ENCODE results near the gene SMPDL3A. TPM values are rescaled to one million over a fixed set of nuclear protein-coding genes. Genes with fewer than 3 reads are reported as not detected.

SMPDL3A gene
- total RNA-seq, 1 donor from 2014 or later = 20.4 TPM

DNA sequence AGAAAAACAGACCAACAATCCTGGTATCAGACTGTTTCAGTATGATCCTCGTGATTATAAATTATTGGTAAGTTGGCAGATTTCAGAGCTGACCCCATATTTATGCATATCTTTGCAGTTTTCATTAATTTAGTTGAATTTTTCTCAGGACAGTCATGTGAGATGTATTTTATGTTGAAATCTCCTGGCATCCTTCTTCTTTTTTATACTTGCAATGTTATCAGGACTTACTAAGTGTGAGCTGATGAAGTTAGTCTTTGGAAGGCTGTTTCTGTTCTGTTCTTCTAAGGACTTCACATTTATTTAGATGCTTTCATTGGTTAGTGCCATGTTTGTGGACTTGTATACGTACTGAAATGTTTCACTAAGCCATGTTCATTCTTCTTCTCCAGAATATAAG lies 17.2 kb downstream of the SMPDL3A start:
- DNase-seq = no peak

DNA sequence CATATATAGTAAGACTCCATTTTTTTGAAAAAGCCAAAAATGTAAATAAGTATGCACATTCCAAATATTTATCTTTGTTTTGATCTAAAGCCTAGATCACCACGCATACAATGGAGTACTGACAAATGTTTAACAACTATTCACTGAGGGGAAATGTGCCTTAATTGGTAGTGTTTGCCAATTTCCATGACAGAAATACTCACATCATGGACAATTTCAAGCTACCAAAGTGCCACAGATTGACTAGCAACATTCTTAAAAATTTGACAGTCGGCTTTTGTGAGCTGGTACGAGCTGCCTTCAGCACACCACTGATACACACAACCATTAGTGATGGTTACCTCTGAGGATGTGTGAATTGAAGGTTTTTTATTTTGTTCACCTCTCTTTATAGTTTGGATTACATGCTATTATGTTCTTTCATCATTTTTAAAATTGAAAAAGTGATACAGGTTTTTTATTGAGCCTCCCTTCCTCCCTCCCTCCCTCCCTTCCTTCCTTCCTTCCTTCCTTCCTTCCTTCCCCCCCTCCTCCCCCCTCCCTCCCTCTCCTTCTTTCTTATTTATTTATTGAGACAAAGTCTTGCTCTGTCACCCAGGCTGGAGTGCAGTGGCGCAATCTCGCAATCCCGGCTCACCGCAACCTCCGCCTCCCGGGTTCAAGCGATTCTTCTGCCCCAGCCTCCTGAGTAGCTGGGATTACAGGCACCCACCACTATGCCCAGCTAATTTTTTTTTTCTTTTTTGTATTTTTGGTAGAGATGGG lies 19.2 kb downstream of the SMPDL3A start:
- DNase-seq = no peak

DNA sequence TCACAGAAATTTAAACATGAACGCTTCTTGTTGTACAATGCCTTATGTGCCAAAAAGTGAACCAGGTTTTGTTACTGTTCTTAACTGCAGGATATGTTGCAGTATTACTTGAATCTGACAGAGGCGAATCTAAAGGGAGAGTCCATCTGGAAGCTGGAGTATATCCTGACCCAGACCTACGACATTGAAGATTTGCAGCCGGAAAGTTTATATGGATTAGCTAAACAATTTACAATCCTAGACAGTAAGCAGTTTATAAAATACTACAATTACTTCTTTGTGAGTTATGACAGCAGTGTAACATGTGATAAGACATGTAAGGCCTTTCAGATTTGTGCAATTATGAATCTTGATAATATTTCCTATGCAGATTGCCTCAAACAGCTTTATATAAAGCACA lies 19.9 kb downstream of the SMPDL3A start:
- no peak for DNase-seq

DNA sequence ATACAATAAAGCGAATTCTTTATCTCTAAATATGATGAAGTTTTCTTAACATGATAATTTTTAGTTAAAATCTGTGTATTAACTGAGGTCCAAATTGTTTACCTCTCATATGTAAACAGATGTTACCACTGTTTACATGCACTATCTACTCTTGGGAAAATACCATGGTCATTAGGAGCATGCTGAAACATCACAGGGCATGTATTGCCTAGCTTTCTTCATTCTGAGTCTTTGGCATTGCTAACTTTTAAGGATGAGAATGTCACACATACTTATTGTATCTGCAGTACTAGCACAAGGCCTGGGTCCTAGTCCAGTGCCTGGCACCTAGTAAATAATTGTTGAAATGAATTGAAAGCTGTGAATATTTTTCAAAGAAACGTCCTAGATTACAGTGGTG lies 20.6 kb downstream of the SMPDL3A start:
- no peak for DNase-seq

DNA sequence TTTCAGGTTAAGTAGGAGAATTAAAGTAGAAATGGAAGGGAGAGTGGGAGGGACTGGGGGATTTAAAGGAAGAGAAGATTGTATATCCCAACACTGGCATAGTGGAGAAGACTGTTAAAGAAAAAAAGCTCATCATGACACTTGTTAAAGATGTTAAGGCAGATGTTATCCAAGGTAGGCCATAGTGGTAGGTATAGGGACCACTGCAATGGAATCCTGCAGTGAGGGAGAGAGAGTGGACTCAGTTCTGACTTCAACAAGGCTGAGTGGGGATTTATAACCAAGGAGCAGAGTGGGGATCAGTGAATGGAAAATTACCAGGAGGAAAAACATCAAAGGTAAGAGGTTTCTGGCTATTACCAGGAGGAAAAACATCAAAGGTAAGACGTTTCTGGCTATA lies 21.1 kb downstream of the SMPDL3A start:
- DNase-seq = no peak

DNA sequence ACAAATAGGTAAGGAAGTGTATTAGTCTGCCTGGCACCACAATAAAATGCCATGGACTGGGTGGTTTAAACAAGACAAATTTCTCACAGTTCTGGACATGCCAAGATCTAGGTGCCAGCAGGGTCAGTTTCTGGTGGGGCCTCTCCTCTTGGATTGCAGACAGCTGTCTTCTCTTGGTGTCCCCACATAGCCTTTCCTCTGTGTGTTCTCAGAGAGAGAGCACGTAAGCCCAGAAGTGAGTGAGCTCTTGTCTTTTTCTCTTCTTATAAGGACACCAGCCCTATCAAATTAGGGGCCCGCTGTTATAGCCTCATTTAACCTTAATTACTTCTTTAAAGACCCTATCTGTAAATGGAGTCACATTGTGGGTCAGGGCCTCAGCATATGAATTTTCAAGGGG lies 28.3 kb downstream of the SMPDL3A start:
- no peak for DNase-seq

DNA sequence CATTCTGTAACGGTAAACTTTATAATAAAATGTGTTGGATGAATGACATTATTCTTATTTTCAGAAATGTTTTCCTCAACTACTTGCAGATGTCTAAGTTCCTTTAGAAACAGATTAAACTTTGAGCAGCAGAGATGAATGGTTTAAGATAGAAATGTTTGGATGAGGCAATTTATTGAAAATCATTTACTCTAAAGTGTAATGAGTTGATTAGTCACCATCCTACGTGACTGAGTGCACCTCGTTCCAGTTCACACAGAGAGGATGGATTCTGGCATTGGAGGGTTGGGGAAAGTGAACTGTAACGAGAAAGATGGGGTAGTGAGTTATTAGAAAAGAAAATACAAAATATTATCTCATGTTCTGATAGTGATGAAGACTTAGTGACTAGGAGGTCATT lies 28.7 kb downstream of the SMPDL3A start:
- DNase-seq = no peak

DNA sequence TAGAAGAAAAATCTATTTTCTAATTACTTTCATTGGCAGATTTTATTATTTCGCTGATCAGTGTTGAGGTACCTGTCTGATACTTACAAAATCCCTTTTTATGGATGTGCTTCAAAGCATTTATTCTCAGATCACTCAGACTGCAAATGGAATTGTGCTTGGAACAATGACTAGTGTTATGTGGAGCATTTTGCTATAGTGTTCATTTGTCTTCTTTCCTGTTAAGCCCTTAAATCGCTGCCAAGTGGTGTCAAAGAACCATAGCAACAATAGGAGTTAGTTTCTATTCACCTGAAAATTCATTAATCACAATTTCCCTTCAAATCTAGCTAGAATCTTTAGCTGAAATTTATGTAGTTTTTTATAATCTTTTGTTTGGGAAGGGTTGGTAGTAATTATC lies 29.8 kb downstream of the SMPDL3A start:
- no peak for DNase-seq

DNA sequence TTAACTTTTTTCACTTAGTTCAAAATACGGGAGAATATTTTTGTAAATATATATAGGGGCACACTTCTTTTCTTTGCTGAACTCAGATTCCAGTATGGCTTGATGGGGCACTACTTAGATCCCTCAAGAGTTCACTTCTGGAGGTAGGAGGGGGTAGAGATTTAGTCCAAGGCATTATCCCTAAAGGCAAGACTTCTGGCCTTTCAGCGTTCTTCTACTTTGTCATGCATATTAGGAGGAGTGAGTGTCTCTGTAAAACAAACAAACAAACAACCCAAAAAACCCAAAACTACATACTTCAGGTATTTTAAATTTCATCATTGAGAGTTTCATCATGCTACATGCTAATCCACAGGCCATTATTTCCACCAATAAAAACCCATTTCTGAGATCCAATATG lies 32.0 kb downstream of the SMPDL3A start:
- DNase-seq = no peak

DNA sequence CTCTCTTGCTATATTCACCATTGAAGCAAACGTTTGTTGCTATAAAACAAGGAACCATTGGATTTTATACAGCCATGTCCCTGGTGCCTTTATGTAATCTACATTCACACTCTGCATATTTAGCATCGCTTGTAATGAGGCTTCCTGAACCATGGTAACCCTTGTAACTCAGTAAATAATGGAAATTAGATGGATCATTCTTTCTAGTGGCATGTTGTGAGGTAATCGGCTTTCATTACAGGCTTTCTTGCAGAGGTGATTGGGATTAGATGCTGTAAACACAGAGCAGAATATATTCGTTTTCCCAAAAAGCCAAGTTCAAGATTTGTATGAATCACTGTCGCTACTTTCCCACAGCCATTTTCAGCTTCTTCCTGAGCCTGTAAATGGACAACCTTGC lies 36.1 kb downstream of the SMPDL3A start:
- DNase-seq = no peak

DNA sequence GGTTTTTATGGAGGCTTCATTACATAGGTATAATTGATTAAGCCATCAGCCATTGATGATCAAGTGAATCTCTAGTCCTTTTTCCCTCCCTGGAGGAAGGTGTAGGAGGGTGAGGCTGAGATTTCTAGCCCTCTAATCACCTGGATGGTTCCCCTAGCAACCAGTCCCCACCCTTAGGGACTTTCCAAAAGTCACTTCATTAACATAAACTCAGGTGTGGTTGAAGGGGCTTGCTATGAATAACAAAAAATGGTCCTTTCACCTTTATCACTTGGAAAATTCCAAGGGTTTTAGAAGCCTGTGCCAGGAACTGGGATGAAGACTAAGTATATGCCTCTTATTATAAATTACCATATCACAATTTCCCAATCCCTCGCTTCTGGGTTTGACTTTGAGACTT lies 40.4 kb downstream of the SMPDL3A start:
- no peak for DNase-seq

DNA sequence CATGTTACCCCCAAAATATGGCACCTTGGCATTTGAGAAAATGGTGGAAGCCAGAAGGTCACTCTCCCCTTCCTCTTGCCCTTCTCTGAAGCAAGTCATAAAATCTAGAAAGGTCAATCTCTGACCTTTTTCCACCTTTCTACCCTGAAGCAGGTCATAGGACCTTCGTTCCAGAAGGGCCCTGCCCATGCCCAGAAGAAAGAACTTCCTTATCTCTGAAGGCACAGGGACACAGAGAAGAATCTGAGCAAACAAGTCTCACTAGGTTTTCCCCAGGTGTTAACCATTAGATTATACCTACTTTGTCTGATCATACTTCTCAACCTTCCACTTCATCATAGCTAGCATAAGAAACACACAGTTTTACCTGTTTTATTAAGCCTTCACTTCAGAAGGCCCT lies 42.5 kb downstream of the SMPDL3A start:
- DNase-seq = no peak

DNA sequence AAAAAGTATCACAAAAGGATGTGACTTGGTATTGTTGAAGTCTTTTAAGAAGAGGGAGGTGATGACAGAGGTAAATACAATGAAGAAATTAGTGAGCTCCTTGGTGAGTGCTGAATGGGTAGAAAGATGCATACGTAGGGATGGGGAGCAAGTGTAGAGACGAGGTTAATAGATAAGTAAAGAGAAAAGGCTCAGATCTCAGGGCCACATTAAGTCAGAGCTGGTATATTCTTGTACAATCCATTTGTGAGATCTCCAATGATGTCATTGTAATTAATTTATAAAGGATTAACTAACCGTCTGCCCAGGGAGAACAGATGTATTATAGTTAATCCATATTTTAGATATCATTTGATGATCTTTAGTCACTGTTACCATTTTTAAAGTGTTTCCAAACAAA lies 43.4 kb downstream of the SMPDL3A start:
- no peak for DNase-seq

DNA sequence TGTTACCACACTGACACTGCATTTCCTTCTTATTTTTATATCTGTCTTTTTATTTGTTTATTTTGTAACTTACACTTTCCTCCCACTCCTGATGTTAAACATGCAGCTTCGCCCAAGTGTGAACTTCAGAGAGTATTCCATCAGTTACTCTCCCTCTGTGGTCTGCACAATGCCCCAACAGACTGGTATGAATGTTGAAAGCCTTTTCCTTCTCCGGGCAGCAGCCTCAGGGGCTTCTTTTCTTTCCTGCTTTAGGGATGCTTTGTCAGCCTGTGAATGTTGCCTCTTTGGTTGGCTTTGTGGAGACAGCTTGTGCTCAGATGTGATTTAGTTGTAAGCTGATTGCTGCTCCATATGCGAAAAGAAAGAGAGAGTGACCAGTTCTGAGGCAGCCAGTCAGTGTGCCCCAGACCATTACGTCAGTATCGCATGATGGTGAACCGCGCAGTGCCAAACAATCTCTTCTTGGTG lies 44.0 kb downstream of the SMPDL3A start:
- peak; percentile 24 for DNase-seq

DNA sequence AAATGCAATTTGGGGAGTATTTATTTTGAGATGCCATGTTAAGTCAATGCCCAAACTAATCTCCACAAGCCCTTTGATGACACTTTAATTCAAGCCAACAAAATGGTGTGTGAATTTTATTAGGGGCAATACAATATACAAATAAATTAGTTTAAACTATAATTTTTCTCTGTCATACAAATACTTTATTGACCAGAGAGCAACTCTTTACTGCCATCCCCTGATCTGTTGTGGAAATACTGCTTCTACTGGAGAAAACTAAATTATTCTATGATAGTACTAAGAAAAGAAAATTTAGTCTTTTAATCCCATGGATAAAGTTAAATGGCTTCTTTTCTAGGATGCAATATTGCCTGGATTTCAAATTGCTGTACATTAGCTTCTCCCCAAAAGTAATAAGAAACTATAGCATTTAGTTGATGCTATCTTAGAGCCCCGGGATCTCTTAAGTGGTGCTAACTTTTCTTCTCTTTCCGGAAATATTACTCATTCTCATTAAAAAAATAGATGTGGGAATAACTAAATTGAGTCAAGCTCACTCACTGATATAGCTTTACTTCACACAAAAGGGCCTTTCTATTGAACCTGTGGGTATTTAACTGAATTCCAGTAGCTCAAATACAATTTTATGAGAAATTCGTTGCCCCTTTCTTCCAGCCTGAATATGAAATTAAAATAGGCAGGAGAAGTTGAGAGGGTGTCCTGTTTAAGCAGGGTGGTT lies 49.2 kb downstream of the SMPDL3A start:
- DNase-seq = no peak

DNA sequence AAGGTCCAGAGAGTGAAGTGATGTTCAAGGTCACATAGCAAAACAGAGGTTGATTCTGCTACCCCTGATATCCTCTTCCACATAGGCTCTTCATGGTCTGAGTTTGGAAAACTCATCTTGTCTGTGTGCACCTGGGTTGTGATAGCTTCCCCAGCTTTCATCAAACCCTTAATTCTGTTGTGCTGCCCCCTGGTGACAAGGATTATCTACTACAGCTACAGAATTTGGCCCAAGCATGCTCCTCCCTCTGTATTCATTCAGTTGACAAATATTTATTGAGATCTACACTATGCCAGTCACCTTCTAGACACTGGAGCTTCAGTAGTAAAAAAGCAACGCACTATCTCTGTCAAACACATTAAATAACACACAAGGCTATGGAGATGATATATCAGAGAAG lies 50.4 kb downstream of the SMPDL3A start:
- peak; percentile 43 for DNase-seq

DNA sequence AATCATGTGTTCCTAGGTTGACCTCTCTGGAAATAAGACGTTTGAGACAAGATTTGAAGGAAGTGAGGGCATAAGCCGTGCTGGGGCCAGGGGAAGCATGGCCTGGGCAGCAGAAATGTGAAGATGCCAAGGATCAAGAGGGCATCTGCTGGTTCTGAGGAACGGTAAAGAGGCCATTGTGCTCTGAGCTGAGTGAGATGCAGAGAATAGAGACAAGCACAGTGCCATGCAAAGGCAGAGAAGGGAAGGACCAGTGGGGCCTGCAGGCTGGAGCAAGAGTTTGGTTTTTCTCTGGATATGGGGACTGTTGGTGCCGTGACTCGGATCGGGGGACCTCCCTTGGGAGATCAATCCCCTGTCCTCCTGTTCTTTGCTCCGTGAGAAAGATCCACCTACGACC lies 50.8 kb downstream of the SMPDL3A start:
- no peak for DNase-seq

DNA sequence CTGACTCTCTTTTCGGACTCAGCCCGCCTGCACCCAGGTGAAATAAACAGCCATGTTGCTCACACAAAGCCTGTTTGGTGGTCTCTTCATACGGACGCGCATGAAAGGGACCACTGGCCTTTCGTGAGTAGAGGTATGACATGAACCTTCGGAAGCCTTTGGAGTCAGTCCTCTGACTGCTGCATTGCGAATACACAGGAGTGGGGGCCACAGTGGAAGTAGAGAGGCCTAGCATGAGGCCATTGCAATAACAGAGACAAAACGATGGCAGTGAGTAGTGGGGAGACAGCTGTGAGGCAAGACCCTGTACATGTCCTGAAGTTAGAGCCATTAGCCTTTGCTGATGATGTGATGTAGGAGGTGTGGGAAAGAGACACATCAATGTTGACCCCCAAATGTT lies 56.4 kb downstream of the SMPDL3A start:
- no peak for DNase-seq

DNA sequence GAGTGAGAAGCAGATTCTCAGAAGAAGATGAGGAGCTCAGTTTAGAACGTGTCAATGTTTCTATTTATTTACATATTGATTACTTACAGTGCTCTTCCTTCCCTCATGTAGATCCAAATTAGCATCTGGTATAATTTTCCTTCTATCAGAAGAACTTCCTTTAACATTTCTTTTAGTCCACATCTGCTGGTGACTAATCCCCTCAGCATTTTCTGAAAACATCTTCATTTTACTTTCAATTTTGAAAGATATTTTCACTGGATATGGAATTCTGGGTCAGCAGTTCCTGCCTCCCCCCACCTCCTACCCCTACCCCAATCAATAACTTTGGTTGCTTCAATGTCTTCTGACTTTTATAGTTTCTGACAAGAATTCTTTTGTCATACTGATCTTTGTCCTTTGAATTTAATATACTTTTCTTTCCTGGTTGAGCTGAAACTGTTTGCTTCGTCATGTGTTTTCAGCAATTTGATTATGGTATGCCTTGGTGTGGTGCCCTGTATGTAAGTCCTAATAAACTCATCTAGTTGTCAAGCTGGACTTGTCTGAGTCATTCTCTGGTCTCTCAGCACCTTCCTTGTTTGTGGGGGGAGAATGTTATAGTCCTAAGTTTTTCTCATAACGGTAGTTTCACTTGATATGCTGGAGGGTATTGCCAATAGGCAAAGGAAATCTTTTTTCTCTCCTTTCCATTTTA lies 57.0 kb downstream of the SMPDL3A start:
- DNase-seq = no peak

DNA sequence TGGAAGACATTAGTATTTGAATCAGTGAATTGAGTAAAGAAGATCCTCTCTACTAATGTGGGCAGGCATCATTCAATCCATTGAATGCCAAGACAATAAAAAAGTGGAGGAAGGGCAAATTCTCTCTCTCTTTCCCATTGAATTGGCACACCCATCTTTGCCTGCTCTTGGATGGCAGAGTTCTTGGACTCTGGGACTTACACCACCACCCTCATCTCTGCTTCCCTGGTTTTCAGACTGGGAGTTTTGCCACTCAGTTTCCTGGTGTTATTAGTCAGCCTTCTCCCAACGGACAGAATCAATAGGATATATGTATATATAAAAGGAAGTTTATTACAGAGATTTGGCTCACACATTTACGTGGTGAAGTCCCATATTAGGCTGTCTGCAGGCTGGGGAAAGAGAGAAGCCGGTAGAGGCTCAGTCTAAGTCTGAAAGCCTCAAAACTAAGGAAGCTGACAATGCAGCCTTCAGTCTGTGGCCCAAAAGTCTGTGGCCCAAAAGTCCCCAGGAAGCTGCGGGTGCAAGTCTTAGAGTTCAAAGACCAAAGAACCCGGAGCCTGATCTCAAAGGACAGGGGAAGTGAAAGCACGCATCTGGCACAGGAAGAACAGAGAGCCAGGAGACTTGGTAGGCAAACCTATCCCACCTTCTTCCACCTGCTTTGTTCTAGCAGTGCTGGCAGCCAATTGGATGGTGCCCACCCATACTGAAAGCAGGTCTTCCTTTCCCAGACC lies 64.4 kb downstream of the SMPDL3A start:
- DNase-seq = no peak

Data from occipital lobe (tissue), 2 donors.